WTC11 (cell line): ENCODE results near the gene ARHGEF28. TPM values are rescaled to one million over a fixed set of nuclear protein-coding genes. Genes with fewer than 3 reads are reported as not detected.
A peak's percentile ranks its signal among the peaks of the same experiment; 100 is the strongest.

Experiments used
- ATAC-seq: fragments of 200-7000 bp; cut with Tn5 transposase; 2 replicates; pipeline ENCODE4 v1.10.0; 2021; ENCODE audit warnings: mild to moderate bottlenecking, moderate library complexity
- CTCF ChIA-PET: fragments of 300-600 bp; sonication (Branson Sonifier 250); formaldehyde crosslinking; loops from one replicate; lab custom pipeline; 2021; ENCODE audit warnings: antibody characterized with exemption; lab: Charles Lee
- POLR2A ChIA-PET: fragments of 350-600 bp; sonication (Branson Sonifier 250); formaldehyde crosslinking; loops from one replicate; lab custom pipeline; 2021; ENCODE audit warnings: antibody characterized with exemption; lab: Charles Lee
- DNase-seq: peaks from one replicate; pipeline ENCODE4 v3.0.0; 2021; ENCODE audit warnings: low spot score
- H3K27ac Mint-ChIP-seq: 2 replicates; pipeline ENCODE4 v1.8.0; 2021; ENCODE audit warnings: mixed read lengths
- H3K27me3 Mint-ChIP-seq: 2 replicates; pipeline ENCODE4 v1.8.0; 2021; ENCODE audit warnings: low read depth, mild to moderate bottlenecking, moderate library complexity, mixed read lengths
- H3K36me3 Mint-ChIP-seq: 2 replicates; pipeline ENCODE4 v1.8.0; 2021; ENCODE audit warnings: mixed read lengths
- H3K4me1 Mint-ChIP-seq: 2 replicates; pipeline ENCODE4 v1.8.0; 2022; ENCODE audit warnings: mixed read lengths
- H3K4me3 Mint-ChIP-seq: 2 replicates; pipeline ENCODE4 v1.8.0; 2021; ENCODE audit warnings: mild to moderate bottlenecking, moderate library complexity, mixed read lengths
- H3K9me3 Mint-ChIP-seq: 2 replicates; pipeline ENCODE4 v1.8.0; 2021; ENCODE audit warnings: mixed read lengths
- ATF1 ChIP-seq: sonication (generic); formaldehyde crosslinking; IDR thresholded peaks from 2 replicates; pipeline ENCODE4 v1.8.1; 2023; ENCODE audit warnings: mild to moderate bottlenecking, moderate library complexity, missing genetic modification reagents
- CREM ChIP-seq: sonication (generic); formaldehyde crosslinking; IDR thresholded peaks from 2 replicates; pipeline ENCODE4 v1.8.1; 2022; ENCODE audit warnings: mild to moderate bottlenecking, missing genetic modification reagents, moderate library complexity
- FOXJ3 ChIP-seq: sonication (generic); formaldehyde crosslinking; IDR thresholded peaks from 2 replicates; pipeline ENCODE4 v1.9.0; 2021; ENCODE audit warnings: missing genetic modification reagents, mild to moderate bottlenecking, borderline replicate concordance
- GABPB1 ChIP-seq: sonication (generic); formaldehyde crosslinking; IDR thresholded peaks from 2 replicates; pipeline ENCODE4 v1.8.1; 2023; ENCODE audit warnings: mild to moderate bottlenecking, missing genetic modification reagents
- GTF2I ChIP-seq: fragments of 250-450 bp; sonication (Bioruptor Pico); conservative IDR thresholded peaks from 2 replicates; pipeline ENCODE4 v1.4.0; 2021; ENCODE audit warnings: mild to moderate bottlenecking
- IRF2 ChIP-seq: sonication (generic); formaldehyde crosslinking; IDR thresholded peaks from 2 replicates; pipeline ENCODE4 v1.8.0; 2022; ENCODE audit warnings: low read depth, missing genetic modification reagents, borderline replicate concordance
- MXD4 ChIP-seq: fragments of 250-450 bp; sonication (Bioruptor Pico); IDR thresholded peaks from 2 replicates; pipeline ENCODE4 v1.8.0; 2021; ENCODE audit warnings: mild to moderate bottlenecking, moderate library complexity, borderline replicate concordance
- NFYB ChIP-seq: sonication (generic); formaldehyde crosslinking; conservative IDR thresholded peaks from 2 replicates; pipeline ENCODE4 v1.8.0; 2022; ENCODE audit warnings: low read depth, missing genetic modification reagents
- PRRX2 ChIP-seq: fragments of 250-450 bp; sonication (Bioruptor Pico); IDR thresholded peaks from 2 replicates; pipeline ENCODE4 v1.8.0; 2021; ENCODE audit warnings: mild to moderate bottlenecking
- TEAD4 ChIP-seq: sonication (generic); formaldehyde crosslinking; IDR thresholded peaks from 2 replicates; pipeline ENCODE4 v1.8.0; 2022; ENCODE audit warnings: mild to moderate bottlenecking, missing genetic modification reagents
- ZNF121 ChIP-seq: sonication (generic); formaldehyde crosslinking; IDR thresholded peaks from 2 replicates; pipeline ENCODE4 v1.8.0; 2023; ENCODE audit warnings: missing genetic modification reagents
- ZNF232 ChIP-seq: sonication (generic); formaldehyde crosslinking; IDR thresholded peaks from 2 replicates; pipeline ENCODE4 v1.8.0; 2022; ENCODE audit warnings: mild to moderate bottlenecking, missing genetic modification reagents
- ZNF423 ChIP-seq: fragments of 250-450 bp; sonication (Bioruptor Pico); IDR thresholded peaks from 2 replicates; pipeline ENCODE4 v2.1.2; 2022; ENCODE audit warnings: mild to moderate bottlenecking, moderate library complexity
- total RNA-seq: library from RNA; stranded (reverse); gene quantifications from 3 replicates; pipeline ENCODE4 v1.2.3, GENCODE V29; 2021
- TF ChIP-seq, protein P1 (sequence below): sonication (generic); formaldehyde crosslinking; IDR thresholded peaks from 2 replicates; pipeline ENCODE4 v1.8.0; 2023; ENCODE audit warnings: mild to moderate bottlenecking, missing genetic modification reagents
- TF ChIP-seq, protein P2 (sequence below): fragments of 250-450 bp; sonication (Bioruptor Pico); IDR thresholded peaks from 2 replicates; pipeline ENCODE4 v1.9.0; 2021; ENCODE audit warnings: mild to moderate bottlenecking
- TF ChIP-seq, protein P3 (sequence below): fragments of 250-450 bp; sonication (Bioruptor Pico); IDR thresholded peaks from 2 replicates; pipeline ENCODE4 v1.9.0; 2021; ENCODE audit warnings: mild to moderate bottlenecking
- TF ChIP-seq, protein P4 (sequence below): sonication (generic); formaldehyde crosslinking; IDR thresholded peaks from 2 replicates; pipeline ENCODE4 v1.8.0; 2022; ENCODE audit warnings: mild to moderate bottlenecking, missing genetic modification reagents
- TF ChIP-seq, protein P5 (sequence below): sonication (generic); formaldehyde crosslinking; IDR thresholded peaks from 2 replicates; pipeline ENCODE4 v1.8.1; 2023; ENCODE audit warnings: mild to moderate bottlenecking, missing genetic modification reagents
- TF ChIP-seq, protein P6 (sequence below): fragments of 250-450 bp; sonication (Bioruptor Pico); IDR thresholded peaks from 2 replicates; pipeline ENCODE4 v2.1.2; 2022; ENCODE audit warnings: mild to moderate bottlenecking, moderate library complexity
- TF ChIP-seq, protein P7 (sequence below): sonication (generic); formaldehyde crosslinking; IDR thresholded peaks from 2 replicates; pipeline ENCODE4 v1.8.0; 2022; ENCODE audit warnings: missing genetic modification reagents

The ARHGEF28 gene
- total RNA-seq, 1 experiment from 2014 or later = 0.96 TPM

DNA sequence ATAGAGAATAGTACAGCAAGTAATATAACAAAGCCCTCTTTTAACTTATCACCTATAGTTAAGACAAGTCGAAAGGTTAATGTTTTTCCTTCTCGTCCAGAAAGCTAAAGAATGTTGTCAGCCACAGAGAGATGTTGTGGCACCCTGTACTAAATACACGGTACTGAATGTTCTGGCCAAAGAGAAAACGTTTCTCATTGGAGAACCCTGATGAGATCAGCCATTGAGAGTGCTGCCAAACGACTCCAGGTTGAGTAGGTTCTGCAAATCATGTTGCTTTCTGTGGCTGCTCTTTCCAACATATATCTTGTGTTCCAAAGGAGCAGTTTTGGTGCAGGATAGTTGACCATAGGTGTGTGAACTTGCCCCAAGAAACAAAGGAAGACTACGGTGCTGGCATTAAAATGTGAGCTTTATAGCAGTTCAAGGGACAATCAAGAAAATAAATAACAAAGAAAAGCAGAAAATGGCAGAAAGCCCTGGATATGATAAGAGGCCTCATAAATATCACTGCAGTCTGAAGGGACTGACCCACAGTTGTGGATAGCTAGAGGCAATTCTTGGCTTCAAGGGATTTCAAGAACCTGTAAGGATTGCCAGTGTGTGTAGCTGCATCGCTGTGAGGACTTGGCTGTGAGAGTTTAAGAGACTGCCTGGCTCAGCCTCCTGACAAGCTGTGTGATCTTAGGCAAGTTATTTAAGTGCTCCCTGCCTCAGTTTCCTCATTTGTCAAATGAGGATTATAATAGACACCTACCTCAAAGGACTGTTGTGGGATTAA lies 102.7 kb downstream of the ARHGEF28 start (continued):
- TF ChIP-seq, protein P1, sequence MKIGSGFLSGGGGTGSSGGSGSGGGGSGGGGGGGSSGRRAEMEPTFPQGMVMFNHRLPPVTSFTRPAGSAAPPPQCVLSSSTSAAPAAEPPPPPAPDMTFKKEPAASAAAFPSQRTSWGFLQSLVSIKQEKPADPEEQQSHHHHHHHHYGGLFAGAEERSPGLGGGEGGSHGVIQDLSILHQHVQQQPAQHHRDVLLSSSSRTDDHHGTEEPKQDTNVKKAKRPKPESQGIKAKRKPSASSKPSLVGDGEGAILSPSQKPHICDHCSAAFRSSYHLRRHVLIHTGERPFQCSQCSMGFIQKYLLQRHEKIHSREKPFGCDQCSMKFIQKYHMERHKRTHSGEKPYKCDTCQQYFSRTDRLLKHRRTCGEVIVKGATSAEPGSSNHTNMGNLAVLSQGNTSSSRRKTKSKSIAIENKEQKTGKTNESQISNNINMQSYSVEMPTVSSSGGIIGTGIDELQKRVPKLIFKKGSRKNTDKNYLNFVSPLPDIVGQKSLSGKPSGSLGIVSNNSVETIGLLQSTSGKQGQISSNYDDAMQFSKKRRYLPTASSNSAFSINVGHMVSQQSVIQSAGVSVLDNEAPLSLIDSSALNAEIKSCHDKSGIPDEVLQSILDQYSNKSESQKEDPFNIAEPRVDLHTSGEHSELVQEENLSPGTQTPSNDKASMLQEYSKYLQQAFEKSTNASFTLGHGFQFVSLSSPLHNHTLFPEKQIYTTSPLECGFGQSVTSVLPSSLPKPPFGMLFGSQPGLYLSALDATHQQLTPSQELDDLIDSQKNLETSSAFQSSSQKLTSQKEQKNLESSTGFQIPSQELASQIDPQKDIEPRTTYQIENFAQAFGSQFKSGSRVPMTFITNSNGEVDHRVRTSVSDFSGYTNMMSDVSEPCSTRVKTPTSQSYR (CRISPR knock-in tag) = no peak
- TF ChIP-seq TEAD4 (no peak), NFYB (CRISPR knock-in tag) (no peak), ZNF232 (CRISPR knock-in tag) (no peak), FOXJ3 (CRISPR knock-in tag) (no peak), MXD4 (no peak), ATF1 (no peak), GTF2I (CRISPR knock-in tag) (no peak), CREM (CRISPR knock-in tag) (no peak)
- TF ChIP-seq, protein P2, sequence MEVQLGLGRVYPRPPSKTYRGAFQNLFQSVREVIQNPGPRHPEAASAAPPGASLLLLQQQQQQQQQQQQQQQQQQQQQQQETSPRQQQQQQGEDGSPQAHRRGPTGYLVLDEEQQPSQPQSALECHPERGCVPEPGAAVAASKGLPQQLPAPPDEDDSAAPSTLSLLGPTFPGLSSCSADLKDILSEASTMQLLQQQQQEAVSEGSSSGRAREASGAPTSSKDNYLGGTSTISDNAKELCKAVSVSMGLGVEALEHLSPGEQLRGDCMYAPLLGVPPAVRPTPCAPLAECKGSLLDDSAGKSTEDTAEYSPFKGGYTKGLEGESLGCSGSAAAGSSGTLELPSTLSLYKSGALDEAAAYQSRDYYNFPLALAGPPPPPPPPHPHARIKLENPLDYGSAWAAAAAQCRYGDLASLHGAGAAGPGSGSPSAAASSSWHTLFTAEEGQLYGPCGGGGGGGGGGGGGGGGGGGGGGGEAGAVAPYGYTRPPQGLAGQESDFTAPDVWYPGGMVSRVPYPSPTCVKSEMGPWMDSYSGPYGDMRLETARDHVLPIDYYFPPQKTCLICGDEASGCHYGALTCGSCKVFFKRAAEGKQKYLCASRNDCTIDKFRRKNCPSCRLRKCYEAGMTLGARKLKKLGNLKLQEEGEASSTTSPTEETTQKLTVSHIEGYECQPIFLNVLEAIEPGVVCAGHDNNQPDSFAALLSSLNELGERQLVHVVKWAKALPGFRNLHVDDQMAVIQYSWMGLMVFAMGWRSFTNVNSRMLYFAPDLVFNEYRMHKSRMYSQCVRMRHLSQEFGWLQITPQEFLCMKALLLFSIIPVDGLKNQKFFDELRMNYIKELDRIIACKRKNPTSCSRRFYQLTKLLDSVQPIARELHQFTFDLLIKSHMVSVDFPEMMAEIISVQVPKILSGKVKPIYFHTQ = no peak
- TF ChIP-seq, protein P3, sequence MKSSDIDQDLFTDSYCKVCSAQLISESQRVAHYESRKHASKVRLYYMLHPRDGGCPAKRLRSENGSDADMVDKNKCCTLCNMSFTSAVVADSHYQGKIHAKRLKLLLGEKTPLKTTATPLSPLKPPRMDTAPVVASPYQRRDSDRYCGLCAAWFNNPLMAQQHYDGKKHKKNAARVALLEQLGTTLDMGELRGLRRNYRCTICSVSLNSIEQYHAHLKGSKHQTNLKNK (CRISPR knock-in tag) = no peak
- TF ChIP-seq, protein P4, sequence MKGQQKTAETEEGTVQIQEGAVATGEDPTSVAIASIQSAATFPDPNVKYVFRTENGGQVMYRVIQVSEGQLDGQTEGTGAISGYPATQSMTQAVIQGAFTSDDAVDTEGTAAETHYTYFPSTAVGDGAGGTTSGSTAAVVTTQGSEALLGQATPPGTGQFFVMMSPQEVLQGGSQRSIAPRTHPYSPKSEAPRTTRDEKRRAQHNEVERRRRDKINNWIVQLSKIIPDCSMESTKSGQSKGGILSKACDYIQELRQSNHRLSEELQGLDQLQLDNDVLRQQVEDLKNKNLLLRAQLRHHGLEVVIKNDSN (CRISPR knock-in tag) = no peak

DNA sequence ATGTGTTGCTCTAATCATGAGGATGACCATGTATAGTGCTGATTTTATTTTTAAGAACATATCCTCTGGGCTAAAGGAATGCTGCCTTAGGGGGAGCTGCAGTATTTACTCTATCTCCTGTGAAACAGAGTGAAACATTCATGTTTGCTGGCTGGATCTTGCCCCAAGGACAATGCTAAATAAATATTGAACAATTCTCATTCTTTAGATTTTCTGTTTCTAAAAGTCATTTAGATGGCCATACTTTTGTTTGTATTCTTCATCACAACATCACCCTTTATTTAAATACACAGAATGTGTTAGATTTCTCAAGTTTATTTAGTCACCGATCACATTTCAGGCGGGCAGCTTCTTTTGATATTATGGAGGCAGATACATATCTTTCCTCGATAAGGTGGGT lies 103.3 kb downstream of the ARHGEF28 start:
- no peak for TF ChIP-seq PRRX2 (CRISPR knock-in tag)
- peak; percentile 21; the same call in 1 of the 2 replicates for TF ChIP-seq GABPB1
- CTCF ChIA-PET = no interaction called here
- no peak overlapping the region for H3K27ac Mint-ChIP-seq
- POLR2A ChIA-PET = no interaction called here
- ATAC-seq (no peak), DNase-seq (no peak)
- H3K4me1 Mint-ChIP-seq = no peaks in the 10 kb centered on the region
- no peaks in the 10 kb centered on the region; the same call in 1 of the 2 replicates for H3K27me3 Mint-ChIP-seq
- H3K4me3 Mint-ChIP-seq = no peak overlapping the region
- no peaks in the 10 kb centered on the region for H3K36me3 Mint-ChIP-seq
- H3K9me3 Mint-ChIP-seq = peaks cover 5% of the 10 kb centered on the region; the same call in 1 of the 2 replicates

DNA sequence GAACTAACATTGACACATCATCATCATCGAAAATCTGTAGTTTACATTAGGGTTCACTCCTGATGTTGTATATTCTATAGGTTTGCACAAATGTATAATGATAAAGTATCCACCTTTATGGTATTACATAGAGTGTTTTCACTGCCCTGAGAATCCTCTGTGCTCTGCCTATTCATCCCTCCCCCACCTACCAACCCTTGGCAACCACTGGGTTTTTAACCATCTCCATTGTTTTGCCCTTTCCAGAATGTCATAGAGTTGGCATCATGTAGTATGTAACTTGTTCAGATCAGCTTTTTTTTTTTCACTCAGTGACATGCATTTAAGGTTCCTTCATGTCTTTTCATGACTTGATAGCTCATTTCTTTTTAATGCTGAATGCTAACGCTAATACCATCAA lies 106.0 kb downstream of the ARHGEF28 start:
- ChIA-PET POLR2A (no interaction called here), CTCF (interaction anchor here (1.5 kb wide), 1 partner anchor 141 kb away, joined by 4 read pairs; no protein-coding TSS in a partner anchor)
- Mint-ChIP-seq H3K36me3 (no peaks in the 10 kb centered on the region), H3K4me3 (no peak overlapping the region), H3K4me1 (no peaks in the 10 kb centered on the region), H3K27me3 (no peaks in the 10 kb centered on the region; the same call in 1 of the 2 replicates), H3K27ac (no peak overlapping the region), H3K9me3 (peaks cover 5% of the 10 kb centered on the region; the same call in 1 of the 2 replicates)
- no peak for ATAC-seq
- DNase-seq = no peak
- TF ChIP-seq, protein P5, sequence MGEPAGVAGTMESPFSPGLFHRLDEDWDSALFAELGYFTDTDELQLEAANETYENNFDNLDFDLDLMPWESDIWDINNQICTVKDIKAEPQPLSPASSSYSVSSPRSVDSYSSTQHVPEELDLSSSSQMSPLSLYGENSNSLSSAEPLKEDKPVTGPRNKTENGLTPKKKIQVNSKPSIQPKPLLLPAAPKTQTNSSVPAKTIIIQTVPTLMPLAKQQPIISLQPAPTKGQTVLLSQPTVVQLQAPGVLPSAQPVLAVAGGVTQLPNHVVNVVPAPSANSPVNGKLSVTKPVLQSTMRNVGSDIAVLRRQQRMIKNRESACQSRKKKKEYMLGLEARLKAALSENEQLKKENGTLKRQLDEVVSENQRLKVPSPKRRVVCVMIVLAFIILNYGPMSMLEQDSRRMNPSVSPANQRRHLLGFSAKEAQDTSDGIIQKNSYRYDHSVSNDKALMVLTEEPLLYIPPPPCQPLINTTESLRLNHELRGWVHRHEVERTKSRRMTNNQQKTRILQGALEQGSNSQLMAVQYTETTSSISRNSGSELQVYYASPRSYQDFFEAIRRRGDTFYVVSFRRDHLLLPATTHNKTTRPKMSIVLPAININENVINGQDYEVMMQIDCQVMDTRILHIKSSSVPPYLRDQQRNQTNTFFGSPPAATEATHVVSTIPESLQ (CRISPR knock-in tag) = no peak
- no peak for TF ChIP-seq ZNF121 (CRISPR knock-in tag)
- no peak for TF ChIP-seq IRF2 (CRISPR knock-in tag)
- TF ChIP-seq, protein P6, sequence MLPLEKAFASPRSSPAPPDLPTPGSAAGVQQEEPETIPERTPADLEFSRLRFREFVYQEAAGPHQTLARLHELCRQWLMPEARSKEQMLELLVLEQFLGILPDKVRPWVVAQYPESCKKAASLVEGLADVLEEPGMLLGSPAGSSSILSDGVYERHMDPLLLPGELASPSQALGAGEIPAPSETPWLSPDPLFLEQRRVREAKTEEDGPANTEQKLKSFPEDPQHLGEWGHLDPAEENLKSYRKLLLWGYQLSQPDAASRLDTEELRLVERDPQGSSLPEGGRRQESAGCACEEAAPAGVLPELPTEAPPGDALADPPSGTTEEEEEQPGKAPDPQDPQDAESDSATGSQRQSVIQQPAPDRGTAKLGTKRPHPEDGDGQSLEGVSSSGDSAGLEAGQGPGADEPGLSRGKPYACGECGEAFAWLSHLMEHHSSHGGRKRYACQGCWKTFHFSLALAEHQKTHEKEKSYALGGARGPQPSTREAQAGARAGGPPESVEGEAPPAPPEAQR = no peak
- no peak for TF ChIP-seq ZNF423 (CRISPR knock-in tag)
- TF ChIP-seq, protein P7, sequence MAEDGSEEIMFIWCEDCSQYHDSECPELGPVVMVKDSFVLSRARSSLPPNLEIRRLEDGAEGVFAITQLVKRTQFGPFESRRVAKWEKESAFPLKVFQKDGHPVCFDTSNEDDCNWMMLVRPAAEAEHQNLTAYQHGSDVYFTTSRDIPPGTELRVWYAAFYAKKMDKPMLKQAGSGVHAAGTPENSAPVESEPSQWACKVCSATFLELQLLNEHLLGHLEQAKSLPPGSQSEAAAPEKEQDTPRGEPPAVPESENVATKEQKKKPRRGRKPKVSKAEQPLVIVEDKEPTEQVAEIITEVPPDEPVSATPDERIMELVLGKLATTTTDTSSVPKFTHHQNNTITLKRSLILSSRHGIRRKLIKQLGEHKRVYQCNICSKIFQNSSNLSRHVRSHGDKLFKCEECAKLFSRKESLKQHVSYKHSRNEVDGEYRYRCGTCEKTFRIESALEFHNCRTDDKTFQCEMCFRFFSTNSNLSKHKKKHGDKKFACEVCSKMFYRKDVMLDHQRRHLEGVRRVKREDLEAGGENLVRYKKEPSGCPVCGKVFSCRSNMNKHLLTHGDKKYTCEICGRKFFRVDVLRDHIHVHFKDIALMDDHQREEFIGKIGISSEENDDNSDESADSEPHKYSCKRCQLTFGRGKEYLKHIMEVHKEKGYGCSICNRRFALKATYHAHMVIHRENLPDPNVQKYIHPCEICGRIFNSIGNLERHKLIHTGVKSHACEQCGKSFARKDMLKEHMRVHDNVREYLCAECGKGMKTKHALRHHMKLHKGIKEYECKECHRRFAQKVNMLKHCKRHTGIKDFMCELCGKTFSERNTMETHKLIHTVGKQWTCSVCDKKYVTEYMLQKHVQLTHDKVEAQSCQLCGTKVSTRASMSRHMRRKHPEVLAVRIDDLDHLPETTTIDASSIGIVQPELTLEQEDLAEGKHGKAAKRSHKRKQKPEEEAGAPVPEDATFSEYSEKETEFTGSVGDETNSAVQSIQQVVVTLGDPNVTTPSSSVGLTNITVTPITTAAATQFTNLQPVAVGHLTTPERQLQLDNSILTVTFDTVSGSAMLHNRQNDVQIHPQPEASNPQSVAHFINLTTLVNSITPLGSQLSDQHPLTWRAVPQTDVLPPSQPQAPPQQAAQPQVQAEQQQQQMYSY (CRISPR knock-in tag) = no peak
